GM12891 (cell line): ENCODE data around the gene CYLD.

ENCODE experiments used
- POLR2A ChIP-seq: IDR thresholded peaks from 2 replicates; pipeline ENCODE4 v1.6.1; 2011; ENCODE audit warnings: low read depth, low read length, control low read depth
- POLR2AphosphoS5 ChIP-seq: IDR thresholded peaks from 2 replicates; pipeline ENCODE4 v1.6.1; 2011; ENCODE audit warnings: low read depth, low read length, control low read depth
- POU2F2 ChIP-seq: IDR thresholded peaks from 2 replicates; pipeline ENCODE4 v1.6.1; 2011; ENCODE audit warnings: low read depth, mild to moderate bottlenecking, control low read depth, low read length, moderate library complexity
- SPI1 ChIP-seq: IDR thresholded peaks from 2 replicates; pipeline ENCODE4 v1.6.1; 2011; ENCODE audit warnings: low read depth, low read length, control low read depth
- TAF1 ChIP-seq: IDR thresholded peaks from 2 replicates; pipeline ENCODE4 v1.6.1; 2011; ENCODE audit warnings: low read depth, low read length, control low read depth

DNA sequence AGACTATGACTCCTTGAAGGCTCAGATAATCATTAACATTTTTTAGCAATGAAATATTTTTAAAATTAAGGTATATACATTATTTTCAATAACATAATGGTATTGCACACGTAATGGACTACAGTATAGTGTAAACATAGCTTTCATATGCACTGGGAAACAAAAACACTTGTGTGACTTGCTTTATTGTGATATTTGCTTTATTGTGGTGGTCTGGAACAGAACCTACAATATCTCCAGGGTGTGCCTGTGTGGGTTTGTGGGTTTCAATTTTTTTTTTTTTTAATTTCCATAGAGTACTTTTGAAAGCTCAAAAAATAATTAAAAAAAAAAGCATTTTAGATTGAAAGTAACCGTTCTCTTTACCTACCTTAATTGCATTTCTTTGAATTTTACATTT is 25.3 kb downstream of the CYLD start:
- TF ChIP-seq SPI1 (no peak), POLR2AphosphoS5 (no peak), TAF1 (no peak), POLR2A (no peak), POU2F2 (no peak)
